Stimulated activated CD4-positive, alpha-beta T cell treated with anti-CD3 and anti-CD28 coated beads, Interleukin-15, amount 100 ng/mL, for 1 hour (primary cell): ENCODE measurements around the gene USP22.

Experiments used
- DNase-seq, 2 donors: peaks; one replicate each; pipeline ENCODE4 v3.0.0-alpha.2; 2020; ENCODE audit warnings: low read depth in 1 of 2, low spot score in 1 of 2

The USP22 gene

GRCh38 chr17:21002309-21003006 lies 40.4 kb downstream of the USP22 start:
- DNase-seq: no peak

DNA sequence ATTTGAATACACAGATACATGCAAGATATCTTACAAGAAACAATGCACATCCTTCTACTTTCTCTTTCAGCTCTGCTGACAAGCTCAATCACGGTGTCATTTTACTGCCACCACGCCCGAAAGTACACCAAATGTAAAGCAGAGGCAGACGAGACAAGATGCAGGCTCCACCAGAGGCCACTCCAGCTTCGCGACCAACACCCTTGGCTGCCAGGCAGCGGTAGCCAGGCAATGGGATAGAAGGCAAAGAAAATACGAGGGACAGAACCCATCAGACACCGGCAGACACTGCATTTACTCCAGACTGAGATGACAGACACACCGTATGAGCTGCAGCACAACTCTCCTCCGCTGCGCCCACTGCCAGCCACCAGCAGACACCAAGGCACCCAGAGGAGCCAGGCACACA lies 41.0 kb downstream of the USP22 start:
- DNase-seq: no peak

GRCh38 chr17:21001111-21001812 lies 41.5 kb downstream of the USP22 start:
- no peak for DNase-seq

DNA sequence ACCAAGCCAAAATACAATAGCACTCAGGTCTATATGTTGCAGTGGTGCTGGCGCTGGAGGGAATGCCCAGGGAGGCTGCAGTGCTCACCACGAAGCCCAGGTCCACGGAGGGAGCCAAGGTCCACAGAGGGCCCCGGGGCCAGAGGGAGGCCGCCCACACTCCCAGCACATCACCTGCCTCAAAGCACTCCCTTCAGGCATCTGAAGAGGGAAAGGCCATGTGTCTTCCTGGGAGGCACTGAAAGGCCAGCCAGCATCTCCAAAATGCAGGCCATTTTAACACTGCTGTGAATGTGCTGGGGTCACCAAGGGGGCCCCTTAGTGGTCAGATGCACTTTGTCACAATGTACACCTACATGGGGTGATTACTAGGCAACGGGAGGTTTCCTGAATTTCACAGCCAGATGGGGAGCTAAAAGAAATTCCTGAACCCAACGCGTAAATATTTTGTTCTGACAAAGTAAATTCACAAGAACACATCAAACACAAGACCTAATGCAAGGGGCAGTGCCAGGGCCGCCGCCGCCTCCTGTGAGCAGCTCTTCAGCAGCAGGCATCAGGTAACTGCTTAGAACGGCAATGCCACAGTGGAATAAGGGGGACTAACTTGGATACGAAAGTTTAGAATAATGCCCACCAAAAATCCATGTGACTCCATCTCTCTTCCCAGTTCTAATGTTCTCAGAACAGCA lies 42.8 kb downstream of the USP22 start:
- DNase-seq: no peak

GRCh38 chr17:20999044-20999573 lies 43.7 kb downstream of the USP22 start:
- DNase-seq: no peak

DNA sequence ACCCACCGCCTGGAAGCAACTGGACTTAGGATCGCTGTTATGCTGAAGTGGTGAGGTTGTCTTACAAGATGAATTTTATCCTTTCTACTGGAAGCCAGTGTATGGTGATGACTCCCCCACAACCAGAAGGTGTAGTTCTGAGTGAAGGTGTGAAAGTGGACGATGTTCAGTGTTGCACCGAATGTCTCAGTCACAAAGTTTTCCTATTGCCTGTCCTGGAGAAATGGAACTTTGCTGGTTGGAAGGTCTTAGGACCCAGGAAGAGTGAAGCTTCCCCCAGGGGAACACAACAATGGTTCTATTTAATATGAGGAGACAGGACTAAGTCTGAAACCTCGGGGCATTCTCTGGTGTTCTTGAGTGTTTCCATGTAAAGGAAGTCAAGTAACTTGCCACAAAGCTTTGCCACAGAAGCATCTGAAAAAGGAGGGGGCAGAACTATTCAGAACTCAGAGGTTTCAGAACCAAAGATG lies 44.2 kb downstream of the USP22 start:
- no peak for DNase-seq

GRCh38 chr17:20997711-20998570 lies 44.9 kb downstream of the USP22 start:
- no peak for DNase-seq

- DNase-seq: no peak
Observed at GRCh38 chr17:20996724-20997615, 45.8 kb downstream of the USP22 start.

DNA sequence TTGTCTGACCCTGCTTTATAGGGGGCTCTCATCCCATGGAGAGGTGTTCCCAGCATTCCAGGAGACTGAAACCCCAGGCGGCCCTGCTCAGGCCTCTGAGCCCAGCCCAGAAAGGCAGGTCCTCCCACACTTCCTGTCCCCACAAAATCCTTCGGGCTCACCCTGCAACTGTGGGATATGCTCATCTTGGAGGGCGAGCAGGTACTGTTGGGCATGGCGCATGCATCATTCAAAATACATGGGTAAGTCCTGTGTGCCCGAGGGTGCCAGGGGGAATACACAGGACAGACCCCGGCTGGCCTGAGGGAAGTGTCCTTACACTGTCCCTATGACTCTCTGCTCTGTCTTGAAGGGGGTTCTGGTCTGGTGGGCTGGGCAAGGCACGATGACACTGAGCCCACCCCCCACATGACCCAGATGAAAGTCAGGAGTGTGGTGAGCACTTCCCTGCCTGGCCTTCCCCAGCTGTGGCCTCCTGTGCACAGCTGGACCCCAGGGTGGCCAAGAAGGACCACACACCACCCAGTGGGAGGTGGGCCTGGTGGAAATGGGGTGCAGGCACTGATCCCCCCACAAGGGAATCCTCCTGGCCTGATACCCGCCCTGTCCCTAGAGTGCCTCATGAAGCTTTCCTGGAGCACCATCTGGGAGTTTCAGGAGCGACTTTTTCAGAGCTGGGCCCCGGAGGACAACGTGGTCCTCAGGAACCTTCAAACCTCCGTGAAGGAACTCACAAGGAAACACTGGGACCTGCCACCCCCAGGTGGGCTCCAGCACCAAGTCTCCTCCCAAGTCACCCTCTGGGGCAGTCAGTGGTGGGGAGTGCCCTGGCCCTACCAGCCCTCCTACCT lies 46.7 kb downstream of the USP22 start:
- no peak for DNase-seq

DNA sequence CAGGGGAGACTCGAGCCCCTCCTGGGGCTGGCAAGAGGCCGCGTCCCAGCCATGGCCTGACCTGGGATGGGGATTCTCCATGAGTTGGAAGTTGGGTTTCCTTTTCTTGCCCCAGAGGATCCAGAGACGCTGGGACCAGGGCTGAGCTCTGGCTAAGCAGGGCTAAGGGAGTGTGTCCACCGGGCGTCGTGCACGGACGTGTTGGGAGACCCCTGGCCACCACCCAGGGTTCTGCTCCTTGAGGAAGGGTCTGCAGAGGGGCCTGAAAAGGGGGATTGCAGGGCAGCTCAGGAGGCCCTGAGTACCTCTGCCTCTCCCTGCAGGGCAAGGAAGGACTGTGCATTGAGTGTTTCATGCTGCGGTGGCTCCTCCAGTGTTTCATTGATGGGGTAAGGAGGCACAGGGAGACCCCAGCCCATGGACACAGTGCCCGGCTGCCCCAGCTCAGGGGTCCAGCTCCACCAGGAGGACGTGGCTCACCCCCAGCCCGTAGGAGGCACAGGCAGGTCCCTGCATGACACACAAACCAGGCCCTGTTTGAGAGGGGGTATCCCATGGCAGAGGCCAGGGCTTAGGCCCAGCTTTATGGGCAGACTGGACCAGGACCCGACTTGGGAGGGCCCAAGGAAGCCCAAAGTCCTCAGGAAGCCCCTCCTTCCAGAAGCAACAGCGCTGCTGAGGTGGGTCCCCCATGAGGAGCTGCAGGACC lies 47.5 kb downstream of the USP22 start:
- DNase-seq: no peak

- DNase-seq: no peak
Observed at GRCh38 chr17:20994779-20995149, 48.0 kb downstream of the USP22 start.

DNA sequence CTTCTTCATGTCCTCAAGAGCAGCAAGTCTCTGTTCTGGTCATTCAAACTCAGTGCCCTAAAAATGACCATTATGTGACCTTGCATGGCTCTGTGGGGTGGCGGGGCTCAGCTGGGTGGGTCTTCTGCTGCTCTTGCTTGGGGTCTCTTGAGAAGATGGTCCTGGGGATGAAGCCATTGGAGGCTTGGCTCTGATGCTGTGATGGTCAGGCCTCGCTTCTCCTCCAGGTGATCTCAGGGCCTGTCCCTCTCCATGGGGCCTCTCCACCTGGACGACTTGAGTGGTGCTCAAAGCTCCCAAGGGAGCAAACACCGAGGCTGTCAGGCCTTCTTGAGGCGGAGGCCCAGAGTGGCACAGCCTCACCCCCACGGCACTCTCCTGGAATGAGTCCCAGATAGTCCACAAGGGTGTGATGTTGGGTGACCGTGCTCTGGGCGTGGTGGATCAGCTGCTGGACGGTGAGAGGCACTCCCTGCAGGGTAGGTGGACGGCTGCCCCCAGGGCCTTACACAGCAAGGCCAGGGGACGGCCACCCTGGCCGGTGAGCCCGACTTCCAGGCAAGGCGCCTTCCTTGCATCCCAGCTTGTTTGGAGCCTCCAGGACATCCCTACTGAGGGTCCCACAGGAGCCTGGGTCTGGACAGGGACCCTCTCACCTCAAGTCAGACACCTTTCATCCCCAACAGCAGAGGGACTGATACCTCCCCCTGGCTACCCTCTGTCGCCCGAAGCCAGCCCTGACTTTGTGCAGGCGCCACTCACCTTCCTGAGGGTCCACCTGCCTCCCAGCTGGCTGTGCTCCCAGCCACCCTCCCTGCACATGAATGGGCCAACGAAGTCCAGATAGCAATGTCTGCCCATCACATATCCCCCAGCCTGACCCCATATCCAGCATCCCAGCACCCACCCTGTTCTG lies 48.7 kb downstream of the USP22 start:
- DNase-seq: no peak

DNA sequence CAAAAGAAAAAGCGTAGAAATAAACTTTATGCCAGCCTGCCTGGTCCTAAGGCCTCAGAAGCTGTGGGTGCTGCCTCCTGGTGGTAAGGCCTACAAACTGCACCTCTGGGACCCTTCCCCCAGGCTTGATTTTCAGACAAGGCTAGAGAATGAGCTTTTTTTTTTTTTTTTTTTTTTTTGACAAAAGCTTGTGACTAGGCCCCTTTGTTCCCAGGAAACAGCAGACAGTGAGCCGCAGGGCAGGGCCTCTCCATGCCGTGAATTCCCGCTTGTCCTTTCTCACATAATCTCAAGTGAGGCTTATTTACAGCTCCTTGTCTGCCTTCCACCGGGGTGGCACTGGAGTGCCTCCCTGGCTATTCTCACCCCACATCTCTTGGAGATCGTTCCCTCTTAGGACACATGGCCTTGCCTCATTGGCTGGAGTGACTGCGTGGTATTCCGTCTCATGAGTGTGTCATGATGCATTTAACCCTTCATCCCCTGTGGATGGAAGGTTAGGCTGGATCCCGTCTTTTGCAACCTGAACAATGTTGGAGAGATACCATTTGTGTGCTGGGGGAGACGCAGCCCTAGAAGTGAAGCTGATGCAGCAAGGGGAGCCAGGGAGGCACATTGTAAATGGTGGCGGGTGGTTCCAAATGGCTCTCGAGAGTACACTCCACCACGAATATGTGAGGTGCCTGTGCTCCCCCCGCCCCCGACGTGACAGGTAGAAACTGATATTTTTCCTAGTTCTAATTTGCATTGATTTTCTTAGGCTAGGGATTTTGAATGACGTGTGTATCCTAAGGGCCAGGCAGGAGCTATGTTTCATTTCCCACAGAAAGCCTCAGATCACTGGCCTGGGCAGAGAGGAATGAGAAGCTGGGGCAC lies 49.6 kb downstream of the USP22 start:
- DNase-seq: peak; percentile 21 to 26

DNA sequence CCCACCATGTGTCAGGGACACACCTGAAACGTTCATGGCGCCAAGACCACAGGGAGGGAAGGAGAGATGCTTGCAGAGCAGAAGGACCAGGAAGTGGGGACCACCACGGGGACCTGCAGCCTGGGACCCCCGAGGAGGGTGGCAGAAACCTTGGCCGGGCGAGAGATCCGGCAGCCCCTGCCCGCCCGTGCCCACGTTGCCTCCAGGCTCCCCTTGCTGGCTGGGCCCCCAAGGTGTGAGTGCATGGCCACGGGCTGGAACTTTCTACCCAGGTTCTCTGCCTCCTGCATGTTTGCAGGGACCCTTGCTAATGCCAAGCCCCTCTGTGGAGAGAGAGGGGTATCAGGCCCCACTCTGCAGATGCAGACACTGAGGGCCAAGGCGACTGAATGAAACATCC lies 50.4 kb downstream of the USP22 start:
- DNase-seq: no peak

DNA sequence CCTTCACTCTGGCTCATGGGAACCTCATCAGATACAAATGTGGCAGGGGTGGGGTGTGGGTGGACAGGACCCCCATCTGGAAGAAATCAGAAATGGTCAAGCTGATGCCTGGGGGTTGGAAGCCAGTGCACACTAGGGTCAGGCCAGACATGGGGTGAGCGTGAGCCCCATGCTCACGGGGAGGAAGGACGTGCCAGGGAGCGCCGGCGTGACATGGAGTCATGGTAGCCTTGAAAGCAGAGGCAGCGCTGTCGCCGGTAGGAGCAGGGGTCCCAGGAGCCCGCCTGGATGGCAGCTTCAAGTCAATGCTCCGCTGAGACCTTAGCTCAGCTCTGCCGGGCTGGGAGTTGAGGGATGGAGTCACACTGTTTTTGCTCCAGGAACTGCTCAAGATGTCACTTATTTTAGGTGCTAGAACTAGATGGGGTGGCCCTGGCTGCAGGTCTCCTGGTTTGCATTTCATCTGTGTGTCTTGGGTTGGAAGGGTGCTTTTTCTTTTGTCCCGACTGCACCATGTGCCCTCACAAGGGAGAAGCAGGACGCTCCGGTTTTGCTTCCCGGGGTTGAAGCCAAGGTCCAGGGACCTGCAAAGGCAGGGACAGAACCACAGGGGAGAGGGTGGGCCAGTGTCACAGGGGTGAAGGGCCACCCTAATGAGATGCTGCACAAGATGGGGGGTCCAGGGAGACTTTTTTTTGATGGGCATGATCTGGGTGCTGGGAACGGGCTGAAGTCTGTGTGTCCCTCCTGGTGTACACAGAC lies 51.4 kb downstream of the USP22 start:
- DNase-seq: no peak
